ENCODE measurements around the gene CFTR.

Gene CFTR

GRCh38 chr7:117715784-117716445 is 236.1 kb downstream of the CFTR start:
- no peak overlapping the region for H3K4me3 ChIP-seq (ENCODE audit: low read depth, low read length, poor library complexity, severe bottlenecking)
- no peaks in the 10 kb centered on the region for H3F3A ChIP-seq (ENCODE audit: insufficient read depth, low read length)
- no peaks in the 10 kb centered on the region for H3K9me2 ChIP-seq (ENCODE audit: low read depth, low read length)
- H4K20me1 ChIP-seq (ENCODE audit: insufficient read depth, low read length) = no peaks in the 10 kb centered on the region
- TF ChIP-seq CTCF (IDR thresholded peaks at IDR 0.05; ENCODE audit: low read length) = peak; percentile 82
- no peak for TF ChIP-seq EZH2 (IDR thresholded peaks at IDR 0.05; ENCODE audit: borderline replicate concordance, low read length)
- no peak overlapping the region for H3K27ac ChIP-seq (ENCODE audit: low read depth, low read length, poor library complexity, severe bottlenecking)
- H3K4me2 ChIP-seq (ENCODE audit: low read length) = no peak overlapping the region
- H3K4me1 ChIP-seq (ENCODE audit: insufficient read depth, low read length, severe bottlenecking) = no peaks in the 10 kb centered on the region
- H3K9ac ChIP-seq (ENCODE audit: low read length) = no peak overlapping the region
- no peak overlapping the region for H2AFZ ChIP-seq (ENCODE audit: low read length)
- H3K36me3 ChIP-seq (ENCODE audit: insufficient read depth, low read length) = no peaks in the 10 kb centered on the region
- H3K79me2 ChIP-seq (ENCODE audit: insufficient read depth, low read length) = no peaks in the 10 kb centered on the region
- H3K9me3 ChIP-seq (ENCODE audit: low read length) = no peaks in the 10 kb centered on the region
- H3K27me3 ChIP-seq (ENCODE audit: insufficient read depth, low read length) = no peaks in the 10 kb centered on the region

- H3K27ac ChIP-seq (ENCODE audit: low read depth, low read length, poor library complexity, severe bottlenecking) = no peak overlapping the region
- H3K9me2 ChIP-seq (ENCODE audit: low read depth, low read length) = no peaks in the 10 kb centered on the region
- H3K4me2 ChIP-seq (ENCODE audit: low read length) = no peak overlapping the region
- no peak overlapping the region for H3K9ac ChIP-seq (ENCODE audit: low read length)
- H4K20me1 ChIP-seq (ENCODE audit: insufficient read depth, low read length) = no peaks in the 10 kb centered on the region
- H3F3A ChIP-seq (ENCODE audit: insufficient read depth, low read length) = no peaks in the 10 kb centered on the region
- no peaks in the 10 kb centered on the region for H3K4me1 ChIP-seq (ENCODE audit: insufficient read depth, low read length, severe bottlenecking)
- no peak overlapping the region for H2AFZ ChIP-seq (ENCODE audit: low read length)
- no peak for TF ChIP-seq CTCF (IDR thresholded peaks at IDR 0.05; ENCODE audit: low read length)
- TF ChIP-seq EZH2 (IDR thresholded peaks at IDR 0.05; ENCODE audit: borderline replicate concordance, low read length) = no peak
- H3K9me3 ChIP-seq (ENCODE audit: low read length) = no peaks in the 10 kb centered on the region
- no peaks in the 10 kb centered on the region; the same call in 1 of the 2 replicates for H3K27me3 ChIP-seq (ENCODE audit: insufficient read depth, low read length)
- H3K4me3 ChIP-seq (ENCODE audit: low read depth, low read length, poor library complexity, severe bottlenecking) = no peak overlapping the region
- H3K36me3 ChIP-seq (ENCODE audit: insufficient read depth, low read length) = no peaks in the 10 kb centered on the region
- H3K79me2 ChIP-seq (ENCODE audit: insufficient read depth, low read length) = no peaks in the 10 kb centered on the region
These were observed 237.0 kb downstream of the CFTR start for GRCh38 chr7:117716707-117717299.

- no peak overlapping the region for H3K27ac ChIP-seq (ENCODE audit: low read depth, low read length, poor library complexity, severe bottlenecking)
- H3K27me3 ChIP-seq (ENCODE audit: insufficient read depth, low read length) = no peaks in the 10 kb centered on the region; the same call in 1 of the 2 replicates
- H2AFZ ChIP-seq (ENCODE audit: low read length) = no peak overlapping the region
- no peaks in the 10 kb centered on the region for H3K79me2 ChIP-seq (ENCODE audit: insufficient read depth, low read length)
- no peak overlapping the region for H3K9ac ChIP-seq (ENCODE audit: low read length)
- no peaks in the 10 kb centered on the region for H3K9me3 ChIP-seq (ENCODE audit: low read length)
- no peak overlapping the region for H3K4me2 ChIP-seq (ENCODE audit: low read length)
- H3K4me1 ChIP-seq (ENCODE audit: insufficient read depth, low read length, severe bottlenecking) = no peaks in the 10 kb centered on the region
- no peaks in the 10 kb centered on the region for H3F3A ChIP-seq (ENCODE audit: insufficient read depth, low read length)
- no peak for TF ChIP-seq EZH2 (IDR thresholded peaks at IDR 0.05; ENCODE audit: borderline replicate concordance, low read length)
- TF ChIP-seq CTCF (IDR thresholded peaks at IDR 0.05; ENCODE audit: low read length) = no peak
- H3K4me3 ChIP-seq (ENCODE audit: low read depth, low read length, poor library complexity, severe bottlenecking) = no peak overlapping the region
- H4K20me1 ChIP-seq (ENCODE audit: insufficient read depth, low read length) = no peaks in the 10 kb centered on the region
- no peaks in the 10 kb centered on the region for H3K9me2 ChIP-seq (ENCODE audit: low read depth, low read length)
- H3K36me3 ChIP-seq (ENCODE audit: insufficient read depth, low read length) = no peaks in the 10 kb centered on the region
These were observed 237.5 kb downstream of the CFTR start for GRCh38 chr7:117717357-117717756.

Measured in OCI-LY1 (cell line).